HCT116 (cell line): ENCODE results near the gene RECK.

Experiments
- ATF3 ChIP-seq: IDR thresholded peaks from 2 replicates; pipeline ENCODE4 v1.6.1; 2012
- CBX3 ChIP-seq: IDR thresholded peaks from 2 replicates; pipeline ENCODE4 v1.6.1; 2012; ENCODE audit warnings: low read depth
- CEBPB ChIP-seq: IDR thresholded peaks from 2 replicates; pipeline ENCODE4 v1.6.1; 2012; ENCODE audit warnings: low read depth
- CTCF ChIP-seq, 3 experiments: fragments of 200-600 bp in 1 of 3; sonication (generic) in 1 of 3; IDR thresholded peaks in 2 of 3; conservative IDR thresholded peaks in 1 of 3; 2 replicates each; pipeline ENCODE4 v1.5.1; 2012 to 2017; ENCODE audit warnings: low read depth in 2 of 3, low read length in 2 of 3, antibody characterized with exemption in 1 of 3, borderline replicate concordance in 1 of 3, control low read depth in 1 of 3, mild to moderate bottlenecking in 1 of 3, mixed read lengths in 1 of 3, mixed run types in 1 of 3, moderate library complexity in 1 of 3; ENCODE audit not compliant: insufficient read depth in 1 of 3
- ELF1 ChIP-seq: IDR thresholded peaks from 2 replicates; pipeline ENCODE4 v1.6.1; 2012; ENCODE audit warnings: low read depth, borderline replicate concordance
- EZH2 ChIP-seq: fragments of 200-600 bp; sonication (generic); IDR thresholded peaks from 2 replicates; pipeline ENCODE4 v1.6.1; 2017; ENCODE audit warnings: antibody characterized with exemption, mixed run types
- MAX ChIP-seq: IDR thresholded peaks from 2 replicates; pipeline ENCODE4 v1.6.1; 2012
- POLR2A ChIP-seq: IDR thresholded peaks from 2 replicates; pipeline ENCODE4 v1.7.0; 2011; ENCODE audit warnings: borderline replicate concordance; ENCODE audit not compliant: insufficient read depth, insufficient read length; ENCODE audit errors: extremely low read depth
- POLR2AphosphoS5 ChIP-seq: IDR thresholded peaks from 2 replicates; pipeline ENCODE4 v1.6.1; 2011; ENCODE audit warnings: mild to moderate bottlenecking, low read depth, low read length, moderate library complexity
- RAD21 ChIP-seq: IDR thresholded peaks from 2 replicates; pipeline ENCODE4 v1.6.1; 2012; ENCODE audit warnings: low read depth, mild to moderate bottlenecking
- REST ChIP-seq: IDR thresholded peaks from 2 replicates; pipeline ENCODE4 v1.6.1; 2012; ENCODE audit warnings: low read depth
- SP1 ChIP-seq: IDR thresholded peaks from 2 replicates; pipeline ENCODE4 v1.6.1; 2012; ENCODE audit warnings: low read depth
- SRF ChIP-seq: IDR thresholded peaks from 2 replicates; pipeline ENCODE4 v1.6.1; 2012; ENCODE audit warnings: low read depth
- ZNF274 ChIP-seq: fragments of 200-500 bp; sonication (Bioruptor generic); IDR thresholded peaks from 2 replicates; pipeline ENCODE4 v1.6.1; 2014; ENCODE audit warnings: mild to moderate bottlenecking, low read depth, low read length, inconsistent platforms

- TF ChIP-seq CTCF (IDR thresholded peaks at IDR 0.05 in 2 of 3, conservative IDR thresholded peaks at IDR 0.05 in 1 of 3; ENCODE audit: borderline replicate concordance in 1 of 3, insufficient read depth in 1 of 3, low read depth in 2 of 3, low read length in 2 of 3): no peak
- no peak for TF ChIP-seq POLR2AphosphoS5
- no peak for TF ChIP-seq ZNF274
- no peak for TF ChIP-seq EZH2
- TF ChIP-seq CEBPB: no peak
- no peak for TF ChIP-seq POLR2A
- TF ChIP-seq ATF3: no peak
- no peak for TF ChIP-seq ELF1
- TF ChIP-seq SP1: no peak
- no peak for TF ChIP-seq SRF
- no peak for TF ChIP-seq MAX
- TF ChIP-seq RAD21: no peak
- no peak for TF ChIP-seq CBX3
- TF ChIP-seq REST: no peak
Measured at GRCh38 chr9:36169166-36169565, 132.5 kb downstream of the RECK start, which contains the start of gene CCIN.
